Chondrocyte (in vitro differentiated cells): ENCODE data around the gene RGS16. TPM values are rescaled to one million over a fixed set of nuclear protein-coding genes. Genes with fewer than 3 reads are reported as not detected.

ENCODE experiments used
- DNase-seq: peaks from one replicate; pipeline ENCODE4 v3.0.0; 2021; ENCODE audit warnings: mixed read lengths, low spot score
- H3K27ac Mint-ChIP-seq: one replicate; pipeline ENCODE4 v1.8.0; 2021; ENCODE audit warnings: mild to moderate bottlenecking, moderate library complexity, mixed read lengths; ENCODE audit not compliant: unreplicated experiment
- H3K27me3 Mint-ChIP-seq: 2 replicates; pipeline ENCODE4 v1.8.0; 2021; ENCODE audit warnings: low read depth, mixed read lengths
- H3K36me3 Mint-ChIP-seq: 2 replicates; pipeline ENCODE4 v1.8.0; 2021; ENCODE audit warnings: low read depth, mixed read lengths
- H3K4me1 Mint-ChIP-seq: 2 replicates; pipeline ENCODE4 v1.8.0; 2021; ENCODE audit warnings: low read depth, mild to moderate bottlenecking, mixed read lengths
- H3K4me3 Mint-ChIP-seq: one replicate; pipeline ENCODE4 v1.8.0; 2021; ENCODE audit warnings: mild to moderate bottlenecking, moderate library complexity, mixed read lengths; ENCODE audit not compliant: unreplicated experiment
- H3K9me3 Mint-ChIP-seq: 2 replicates; pipeline ENCODE4 v1.8.0; 2021; ENCODE audit warnings: low read depth, mixed read lengths
- CTCF ChIP-seq: fragments of 200-600 bp; sonication (generic); IDR thresholded peaks from 2 replicates; pipeline ENCODE4 v1.5.0; 2021; ENCODE audit warnings: antibody characterized with exemption, mild to moderate bottlenecking, moderate library complexity
- total RNA-seq: library from RNA; stranded (reverse); gene quantifications from 3 replicates; pipeline ENCODE4 v1.2.1, GENCODE V29; 2021

Gene RGS16
- total RNA-seq, 1 donor from 2014 or later, result 7.7 TPM

GRCh38 chr1:182649041-182649440 lies 44.9 kb upstream of the RGS16 start:
- no peak for DNase-seq
- H3K36me3 Mint-ChIP-seq, result no peaks in the 10 kb centered on the region

GRCh38 chr1:182646739-182647138 lies 42.5 kb upstream of the RGS16 start:
- no peak for TF ChIP-seq CTCF
- no peaks in the 10 kb centered on the region for H3K36me3 Mint-ChIP-seq
- DNase-seq, result no peak
- H3K27me3 Mint-ChIP-seq, result peaks cover 2% of the 10 kb centered on the region
- no peak overlapping the region for H3K4me3 Mint-ChIP-seq
- no peaks in the 10 kb centered on the region for H3K4me1 Mint-ChIP-seq
- no peak overlapping the region for H3K27ac Mint-ChIP-seq
- H3K9me3 Mint-ChIP-seq, result no peaks in the 10 kb centered on the region

More at GRCh38 chr1:182649041-182649440, 44.9 kb upstream of the RGS16 start:
- Mint-ChIP-seq H3K27me3 (peaks cover 2% of the 10 kb centered on the region), H3K27ac (no peak overlapping the region), H3K9me3 (no peaks in the 10 kb centered on the region), H3K4me1 (no peaks in the 10 kb centered on the region), H3K4me3 (no peak overlapping the region)
- TF ChIP-seq CTCF, result no peak

GRCh38 chr1:182644886-182645285 lies 40.7 kb upstream of the RGS16 start:
- Mint-ChIP-seq H3K36me3 (no peaks in the 10 kb centered on the region), H3K27ac (no peak overlapping the region), H3K27me3 (peaks cover 2% of the 10 kb centered on the region), H3K4me3 (no peak overlapping the region), H3K4me1 (no peaks in the 10 kb centered on the region), H3K9me3 (no peaks in the 10 kb centered on the region)
- TF ChIP-seq CTCF, result no peak
- no peak for DNase-seq

- H3K27me3 Mint-ChIP-seq, result peaks cover 2% of the 10 kb centered on the region
- no peaks in the 10 kb centered on the region for H3K4me1 Mint-ChIP-seq
- DNase-seq, result no peak
Measured at GRCh38 chr1:182643699-182644098, 39.5 kb upstream of the RGS16 start.

GRCh38 chr1:182642461-182642860 lies 38.3 kb upstream of the RGS16 start:
- Mint-ChIP-seq H3K27me3 (no peaks in the 10 kb centered on the region), H3K4me1 (no peaks in the 10 kb centered on the region), H3K27ac (no peak overlapping the region), H3K9me3 (no peaks in the 10 kb centered on the region), H3K36me3 (no peaks in the 10 kb centered on the region), H3K4me3 (no peak overlapping the region)
- no peak for DNase-seq
- TF ChIP-seq CTCF, result no peak

More at GRCh38 chr1:182643699-182644098, 39.5 kb upstream of the RGS16 start:
- Mint-ChIP-seq H3K27ac (no peak overlapping the region), H3K4me3 (no peak overlapping the region), H3K9me3 (no peaks in the 10 kb centered on the region), H3K36me3 (no peaks in the 10 kb centered on the region)
- no peak for TF ChIP-seq CTCF
